A673 (cell line): ENCODE measurements around the gene SLC29A2.

Source experiments
- CTCF ChIP-seq: fragments of 300-800, 200-600 bp; sonication (generic); conservative IDR thresholded peaks from 2 replicates; pipeline ENCODE4 v1.5.1; 2017; ENCODE audit warnings: low read depth, mild to moderate bottlenecking, antibody characterized with exemption, low read length, moderate library complexity, mixed read lengths
- EZH2 ChIP-seq: fragments of 200-600 bp; sonication (generic); IDR thresholded peaks from 2 replicates; pipeline ENCODE4 v1.6.1; 2017; ENCODE audit warnings: borderline replicate concordance, low read depth, mild to moderate bottlenecking, mixed read lengths, antibody characterized with exemption, low read length; ENCODE audit not compliant: poor library complexity, severe bottlenecking

- TF ChIP-seq CTCF (no peak), EZH2 (no peak)
Measured at GRCh38 chr11:66414120-66414934, 42.8 kb upstream of the SLC29A2 start.
